GM21526 (cell line): Measurements from ENCODE around the gene AXIN1.
"Not testable (repeated sequence)": the region's sequence is repeated elsewhere in the genome, so short reads cannot be mapped to it uniquely, and the experiment has no call there.

Experiments used
- ATAC-seq: cut with Tn5 transposase; IDR thresholded peaks from one replicate; pipeline ENCODE4 v1.9.1; 2021; ENCODE audit warnings: moderate library complexity; ENCODE audit not compliant: unreplicated experiment, low FRiP score

AXIN1 gene

GRCh38 chr16:352547-353403 lies at the start of gene AXIN1:
TSS of gene AXIN1 (minus strand) at chr16:352723. CDS start at chr16:347025, 5,698 bp downstream.
- peak; percentile 44 for ATAC-seq

- peak; percentile 43 for ATAC-seq
These were observed 49.2 kb upstream of the AXIN1 start, which contains the start of gene DECR2 for GRCh38 chr16:401468-402348. TSS of gene DECR2 (plus strand) at chr16:401885. CDS start at chr16:401964, 79 bp downstream.

- no peak for ATAC-seq
These were observed 47.6 kb upstream of the AXIN1 start for GRCh38 chr16:400061-400591.

- ATAC-seq: no peak
These were observed 47.0 kb upstream of the AXIN1 start for GRCh38 chr16:399340-400019.

- ATAC-seq: no peak
These were observed 46.2 kb upstream of the AXIN1 start for GRCh38 chr16:398561-399339.

GRCh38 chr16:397736-398332 lies 45.3 kb upstream of the AXIN1 start:
- no peak for ATAC-seq

- no peak for ATAC-seq
These were observed 44.7 kb upstream of the AXIN1 start, which contains the start of gene NME4 for GRCh38 chr16:397135-397661. TSS of gene NME4 (plus strand) at chr16:397199. CDS start at chr16:397223, 24 bp downstream.

- ATAC-seq: no peak
These were observed 44.1 kb upstream of the AXIN1 start for GRCh38 chr16:396605-397004.

GRCh38 chr16:396199-396598 lies 43.7 kb upstream of the AXIN1 start:
- ATAC-seq: no peak

- ATAC-seq: no peak
These were observed 40.0 kb upstream of the AXIN1 start for GRCh38 chr16:392450-393030.

GRCh38 chr16:391885-392335 lies 39.4 kb upstream of the AXIN1 start:
- ATAC-seq: no peak

- no peak for ATAC-seq
These were observed 36.8 kb upstream of the AXIN1 start for GRCh38 chr16:389352-389751.

- ATAC-seq: not testable (repeated sequence)
These were observed 35.5 kb upstream of the AXIN1 start for GRCh38 chr16:387761-388666.

- ATAC-seq: no peak
These were observed 34.2 kb upstream of the AXIN1 start for GRCh38 chr16:386641-387156.

GRCh38 chr16:383326-384051 lies 31.0 kb upstream of the AXIN1 start:
- no peak for ATAC-seq
